Superior temporal gyrus (tissue), 1 donor: Measurements from ENCODE around the gene ATP1B2.
A peak's percentile ranks its signal among the peaks of the same experiment; 100 is the strongest.
"Not testable (repeated sequence)": the region's sequence is repeated elsewhere in the genome, so short reads cannot be mapped to it uniquely, and the experiment has no call there.

Experiments used
- DNase-seq: peaks from one replicate; pipeline ENCODE4 v3.0.0-alpha.2; 2016; ENCODE audit errors: extremely low spot score

ATP1B2 gene

DNA sequence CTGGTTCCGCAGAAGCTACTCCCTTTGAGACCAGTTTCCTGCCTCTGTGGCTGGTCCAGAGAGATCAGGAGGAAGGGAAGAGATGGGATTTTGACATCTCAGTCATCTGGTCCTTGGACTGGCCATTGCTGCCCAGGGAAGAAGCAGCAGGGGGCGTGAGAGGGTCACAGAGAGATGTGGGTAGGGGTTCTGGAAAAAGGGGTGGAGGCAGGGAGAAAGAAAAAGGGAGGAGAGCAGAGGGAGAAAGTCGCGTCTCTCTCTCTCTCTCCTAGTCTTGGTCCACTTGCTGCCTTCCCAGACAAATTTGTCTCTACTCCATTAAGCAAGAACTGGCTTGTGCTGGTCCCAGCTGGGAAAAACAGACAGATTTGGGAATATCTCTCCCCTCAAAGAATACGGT, 16.3 kb upstream of the ATP1B2 start:
- DNase-seq = peak; percentile 52

DNA sequence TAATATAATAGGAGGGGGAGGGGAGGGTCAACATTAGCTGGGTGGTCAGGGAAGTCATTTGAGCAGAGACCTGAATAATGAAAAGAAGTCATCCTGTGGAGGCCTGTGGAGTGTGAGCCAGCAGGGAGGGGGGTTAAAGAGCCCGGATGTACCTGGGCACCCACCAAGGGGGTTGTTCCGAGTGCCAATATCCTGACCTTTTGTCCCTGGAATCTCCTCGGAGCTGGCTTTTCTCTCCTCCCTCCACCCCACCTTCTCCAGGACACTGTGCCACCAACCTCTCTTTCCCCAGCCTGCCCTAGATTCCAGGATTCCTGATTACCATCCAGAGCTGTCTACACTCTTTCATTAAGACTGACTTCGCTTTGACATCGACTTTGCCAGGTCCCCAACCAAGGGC, 14.6 kb upstream of the ATP1B2 start:
- no peak for DNase-seq

DNA sequence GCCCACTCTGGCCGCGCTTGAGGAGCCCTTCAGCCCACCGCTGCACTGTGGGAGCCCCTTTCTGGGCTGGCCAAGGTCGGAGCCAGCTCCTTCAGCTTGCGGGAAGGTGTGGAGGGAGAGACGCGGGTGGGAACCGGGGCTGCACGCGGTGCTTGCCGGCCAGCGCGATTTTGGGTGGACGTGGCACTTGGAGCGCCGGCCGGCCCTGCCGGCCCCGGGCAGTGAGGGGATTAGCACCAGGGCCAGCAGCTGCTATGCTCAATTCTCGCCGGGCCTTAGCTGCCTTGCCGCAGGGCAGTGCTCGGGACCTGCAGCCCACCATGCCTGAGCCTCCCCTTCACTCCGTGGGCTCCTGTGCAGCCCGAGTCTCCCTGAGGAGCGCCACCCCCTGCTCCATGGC, 9.9 kb upstream of the ATP1B2 start:
- DNase-seq = no peak

- DNase-seq = not testable (repeated sequence)
These were observed 9.1 kb upstream of the ATP1B2 start for GRCh38 chr17:7641635-7642034.

- no peak for DNase-seq
These were observed 6.0 kb upstream of the ATP1B2 start for GRCh38 chr17:7644775-7645174.

GRCh38 chr17:7646457-7646856, 4.3 kb upstream of the ATP1B2 start:
- DNase-seq = no peak

- DNase-seq = no peak
These were observed 3.7 kb upstream of the ATP1B2 start for GRCh38 chr17:7647018-7647417.

DNA sequence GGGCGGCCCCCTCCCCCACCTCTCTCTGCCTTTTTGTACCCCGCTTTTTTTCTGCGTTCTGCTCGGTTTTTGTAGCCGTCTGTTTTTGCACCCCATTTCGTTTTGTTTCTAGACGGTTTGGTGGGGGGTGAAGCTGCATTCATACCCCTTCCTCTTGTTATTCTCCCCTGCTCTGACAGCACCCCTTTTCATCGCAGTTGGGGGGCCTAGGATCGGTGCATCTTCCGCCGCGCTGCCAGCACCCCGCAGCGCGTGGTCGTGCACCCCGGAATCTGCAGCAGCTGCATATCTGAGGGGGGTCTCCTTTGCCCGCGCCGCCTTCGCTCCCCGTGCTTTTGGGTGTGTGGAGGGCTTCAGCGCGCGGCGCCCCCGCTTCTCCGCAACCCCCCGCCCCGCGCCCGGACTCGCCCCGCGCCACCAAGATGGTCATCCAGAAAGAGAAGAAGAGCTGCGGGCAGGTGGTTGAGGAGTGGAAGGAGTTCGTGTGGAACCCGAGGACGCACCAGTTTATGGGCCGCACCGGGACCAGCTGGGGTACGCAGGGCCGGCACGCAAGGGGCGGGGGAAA, 455 bp downstream of the ATP1B2 start:
- DNase-seq = no peak

DNA sequence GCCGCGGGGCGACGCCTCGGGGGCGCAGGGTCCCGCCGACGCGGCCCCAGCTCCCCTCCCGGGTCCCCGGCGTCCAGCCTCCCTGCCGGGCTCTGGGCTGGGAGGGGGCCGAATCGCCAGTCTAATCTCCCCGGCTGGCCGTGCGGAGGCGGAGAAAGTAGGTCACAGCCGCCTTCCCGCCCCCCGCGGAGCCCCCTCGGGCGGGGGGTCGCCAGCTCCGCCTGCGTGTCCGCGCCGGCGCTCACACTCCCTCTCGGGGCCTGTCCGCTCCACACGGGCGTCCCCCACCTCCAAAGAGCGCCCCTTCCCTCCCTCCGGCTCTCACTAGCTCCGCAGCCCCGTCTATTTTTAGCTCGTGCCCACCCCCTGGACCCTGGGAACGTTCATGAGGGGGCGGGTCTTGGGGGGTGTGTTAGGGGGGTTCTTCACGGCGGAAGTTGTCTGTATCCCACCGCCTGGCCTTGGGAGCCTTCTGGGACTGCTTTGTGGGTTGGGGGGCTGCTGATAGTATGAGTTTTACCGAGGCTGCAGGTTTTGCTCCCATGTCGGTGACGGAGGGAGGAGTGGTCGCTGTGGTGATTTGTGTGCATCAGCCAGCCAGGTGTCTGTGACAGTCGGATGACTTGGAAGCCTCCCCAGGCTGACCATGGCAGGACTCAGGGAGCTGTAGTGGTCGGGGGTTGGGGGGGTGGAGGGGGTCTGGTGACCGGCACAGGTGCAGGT, 1.1 kb downstream of the ATP1B2 start:
- DNase-seq = no peak

DNA sequence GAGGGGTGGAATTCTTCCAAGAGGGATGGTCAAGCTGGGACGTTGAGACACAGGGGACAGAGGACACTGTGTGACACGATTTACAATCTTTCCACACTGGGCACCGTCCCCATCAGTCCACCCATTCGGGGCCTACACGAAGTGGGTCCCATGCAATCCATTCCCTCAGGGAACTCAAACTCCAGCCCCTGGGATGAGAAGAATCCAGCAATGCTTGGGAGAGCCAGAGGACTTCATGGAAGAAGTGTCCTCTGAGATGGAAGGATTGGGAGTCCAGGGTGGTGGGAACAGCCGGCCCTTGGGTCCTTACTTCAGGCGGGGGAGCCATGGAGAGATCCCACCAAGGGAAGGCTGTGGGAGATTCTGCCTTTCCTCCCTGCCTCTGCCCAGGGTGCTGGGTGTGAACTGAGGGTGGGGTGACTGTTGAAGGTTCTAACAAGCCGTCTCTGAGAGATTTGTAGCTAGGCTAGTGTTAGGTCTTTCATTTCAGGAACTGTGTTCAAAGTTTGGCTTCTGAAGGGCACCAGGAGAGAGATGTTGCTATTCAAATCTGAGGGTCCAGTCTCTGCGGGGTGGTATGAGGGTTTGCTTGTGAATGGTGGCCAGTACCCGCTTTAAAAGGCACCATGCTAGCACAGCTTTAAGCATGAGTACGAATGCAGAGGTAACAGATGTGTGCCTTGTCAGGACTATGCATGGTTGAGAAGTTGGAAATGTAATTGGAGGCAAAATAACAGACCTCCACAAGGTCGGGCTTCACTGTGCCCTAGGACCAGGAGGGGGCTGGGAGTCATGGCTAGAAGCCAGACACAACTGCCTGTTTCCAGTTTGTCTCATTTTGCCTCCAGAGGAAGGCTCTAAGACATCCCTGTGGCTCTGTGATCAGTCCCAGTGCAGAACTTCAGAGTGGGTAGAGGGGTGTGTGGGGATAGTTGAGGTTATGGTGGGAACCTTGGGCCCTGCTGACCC, 1.9 kb downstream of the ATP1B2 start:
- DNase-seq = no peak

- DNase-seq = no peak
These were observed 4.3 kb downstream of the ATP1B2 start for GRCh38 chr17:7654832-7655540.

- DNase-seq = no peak
These were observed 4.8 kb downstream of the ATP1B2 start for GRCh38 chr17:7655541-7655840.

DNA sequence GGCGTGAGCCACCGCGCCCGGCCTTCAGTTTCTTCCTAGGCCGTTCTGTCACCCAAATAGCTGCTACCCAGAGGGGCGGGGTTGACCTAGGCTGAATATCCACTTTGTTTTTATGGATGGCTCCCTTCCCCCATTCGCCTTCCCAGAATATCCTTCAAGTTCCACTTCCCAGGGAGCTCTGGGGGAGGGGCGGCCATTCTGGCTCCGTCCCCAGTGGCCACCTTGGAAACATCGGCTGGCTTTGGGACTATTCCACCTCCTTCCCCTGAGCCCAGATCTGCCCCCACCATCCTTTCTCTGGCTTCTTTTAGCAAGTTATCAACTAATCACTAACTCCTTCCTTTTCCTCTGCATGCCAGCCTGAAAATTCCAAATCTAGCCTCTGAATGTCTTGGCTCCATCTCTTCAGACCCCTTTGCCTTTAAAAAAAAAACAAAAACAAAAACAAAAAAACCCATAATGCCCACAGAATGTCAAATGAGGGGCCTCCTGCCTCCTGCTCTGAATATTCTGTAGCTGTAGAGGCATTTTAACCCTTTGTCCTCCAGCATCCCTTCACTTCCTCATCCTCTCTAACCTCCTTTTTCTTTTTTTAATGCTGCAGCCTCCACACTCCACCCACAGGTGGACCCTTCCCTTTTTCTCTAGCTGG, 6.4 kb downstream of the ATP1B2 start:
- peak; percentile 47 for DNase-seq

DNA sequence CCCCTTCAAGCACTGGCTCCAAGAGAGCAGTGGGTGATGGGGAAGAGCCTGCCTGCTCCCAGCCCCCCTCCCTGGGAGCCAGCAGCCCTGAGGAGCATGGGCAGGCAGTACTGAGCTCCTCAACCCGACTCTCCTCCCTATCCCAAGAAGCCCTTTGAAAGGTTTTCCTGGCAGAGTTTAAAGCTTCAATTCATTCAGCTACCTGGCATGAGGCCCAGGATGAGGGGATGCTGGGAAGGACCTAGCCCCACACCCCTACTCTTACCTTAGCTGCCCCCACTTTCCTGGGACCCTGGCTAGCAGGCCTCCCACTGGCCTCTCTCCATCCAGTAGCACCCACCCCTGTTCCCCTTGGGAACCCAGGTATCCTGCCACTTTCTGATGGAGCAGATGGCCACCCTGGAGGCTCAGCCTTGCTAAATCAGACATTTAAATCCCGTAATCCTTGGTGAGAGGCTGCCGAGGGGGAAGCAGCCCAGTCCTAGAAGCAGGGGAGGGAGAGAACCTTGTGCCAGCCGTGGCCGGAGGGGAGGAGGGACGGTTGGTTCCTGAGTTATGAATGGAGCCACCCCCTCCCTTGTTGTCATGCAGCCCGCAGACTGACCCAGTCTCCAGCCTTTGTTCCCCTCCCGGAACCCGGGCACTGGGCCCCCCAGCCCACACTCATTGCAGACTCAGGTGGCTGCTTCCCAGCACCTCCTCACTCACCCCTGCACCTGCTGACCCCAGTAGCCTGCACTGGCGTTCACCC, 17.1 kb downstream of the ATP1B2 start:
- DNase-seq = peak; percentile 30

DNA sequence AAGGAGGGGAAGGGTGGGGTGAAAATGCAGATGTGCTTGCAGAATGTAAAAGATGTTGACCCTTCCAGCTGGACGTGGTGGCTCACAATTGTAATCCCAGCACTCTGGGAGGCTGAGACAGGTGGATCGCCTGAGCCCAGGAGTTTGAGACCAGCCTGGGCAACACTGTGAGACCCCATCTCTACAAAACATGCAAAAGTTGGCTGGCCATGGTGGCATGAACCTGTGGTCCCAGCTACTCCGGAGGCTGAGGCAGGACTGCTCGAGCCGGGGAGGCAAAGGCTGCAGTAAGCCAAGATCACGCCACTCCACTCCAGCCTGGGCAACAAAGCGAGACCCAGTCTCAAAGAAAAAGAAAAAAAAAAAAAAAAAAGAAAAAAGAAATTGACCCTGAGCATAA, 17.8 kb downstream of the ATP1B2 start:
- DNase-seq = no peak

DNA sequence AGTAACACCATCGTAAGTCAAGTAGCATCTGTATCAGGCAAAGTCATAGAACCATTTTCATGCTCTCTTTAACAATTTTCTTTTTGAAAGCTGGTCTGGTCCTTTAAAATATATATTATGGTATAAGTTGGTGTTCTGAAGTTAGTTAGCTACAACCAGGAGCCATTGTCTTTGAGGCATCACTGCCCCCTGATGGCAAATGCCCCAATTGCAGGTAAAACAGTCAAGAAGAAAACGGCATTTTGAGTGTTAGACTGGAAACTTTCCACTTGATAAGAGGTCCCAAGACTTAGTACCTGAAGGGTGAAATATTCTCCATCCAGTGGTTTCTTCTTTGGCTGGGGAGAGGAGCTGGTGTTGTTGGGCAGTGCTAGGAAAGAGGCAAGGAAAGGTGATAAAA, 22.5 kb downstream of the ATP1B2 start:
- DNase-seq = no peak

GRCh38 chr17:7674934-7675333, 24.2 kb downstream of the ATP1B2 start:
- no peak for DNase-seq

DNA sequence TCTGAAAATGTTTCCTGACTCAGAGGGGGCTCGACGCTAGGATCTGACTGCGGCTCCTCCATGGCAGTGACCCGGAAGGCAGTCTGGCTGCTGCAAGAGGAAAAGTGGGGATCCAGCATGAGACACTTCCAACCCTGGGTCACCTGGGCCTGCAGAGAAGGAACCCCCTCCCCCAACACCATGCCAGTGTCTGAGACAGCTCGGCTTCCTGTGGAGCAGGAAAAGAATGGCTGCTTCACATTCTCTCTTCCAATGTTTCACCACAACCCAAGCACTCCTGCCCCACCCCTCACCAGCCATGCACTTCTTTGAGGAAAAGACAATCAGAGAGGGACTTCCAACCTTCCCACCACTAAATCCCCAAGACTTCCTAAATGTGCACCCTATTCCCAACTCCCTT, 25.8 kb downstream of the ATP1B2 start:
- no peak for DNase-seq

DNA sequence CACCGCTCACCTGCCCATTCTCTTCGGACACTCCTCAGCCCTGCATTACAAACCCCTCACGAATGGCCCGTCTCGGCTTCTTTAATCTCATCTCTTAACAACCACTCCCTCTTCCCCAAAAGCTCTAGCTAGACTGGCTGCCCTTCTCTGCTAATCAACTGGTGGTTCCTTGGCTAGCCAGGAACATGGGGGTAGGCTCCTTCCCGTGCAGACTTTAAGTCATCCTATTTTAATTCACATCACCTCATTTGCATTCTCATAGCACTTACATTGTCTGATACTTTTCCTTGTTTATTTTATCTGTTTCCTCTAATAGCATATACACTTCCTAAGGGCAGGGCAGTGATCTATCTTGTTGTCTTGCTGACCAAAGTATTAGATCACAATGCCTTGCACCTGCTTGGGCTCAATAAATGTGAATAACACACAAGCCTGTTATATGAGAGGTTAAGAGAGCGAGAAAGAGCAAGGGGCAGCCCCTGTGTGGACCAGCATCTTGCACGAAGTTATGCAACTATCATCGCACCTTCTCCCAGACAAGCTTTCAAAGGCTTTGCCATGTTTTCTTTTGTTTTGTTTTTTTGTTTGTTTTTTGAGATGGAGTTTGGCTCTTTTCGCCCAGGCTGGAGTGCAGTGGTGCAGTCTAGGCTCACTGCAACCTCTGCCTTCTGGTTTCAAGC, 26.8 kb downstream of the ATP1B2 start:
- no peak for DNase-seq

DNA sequence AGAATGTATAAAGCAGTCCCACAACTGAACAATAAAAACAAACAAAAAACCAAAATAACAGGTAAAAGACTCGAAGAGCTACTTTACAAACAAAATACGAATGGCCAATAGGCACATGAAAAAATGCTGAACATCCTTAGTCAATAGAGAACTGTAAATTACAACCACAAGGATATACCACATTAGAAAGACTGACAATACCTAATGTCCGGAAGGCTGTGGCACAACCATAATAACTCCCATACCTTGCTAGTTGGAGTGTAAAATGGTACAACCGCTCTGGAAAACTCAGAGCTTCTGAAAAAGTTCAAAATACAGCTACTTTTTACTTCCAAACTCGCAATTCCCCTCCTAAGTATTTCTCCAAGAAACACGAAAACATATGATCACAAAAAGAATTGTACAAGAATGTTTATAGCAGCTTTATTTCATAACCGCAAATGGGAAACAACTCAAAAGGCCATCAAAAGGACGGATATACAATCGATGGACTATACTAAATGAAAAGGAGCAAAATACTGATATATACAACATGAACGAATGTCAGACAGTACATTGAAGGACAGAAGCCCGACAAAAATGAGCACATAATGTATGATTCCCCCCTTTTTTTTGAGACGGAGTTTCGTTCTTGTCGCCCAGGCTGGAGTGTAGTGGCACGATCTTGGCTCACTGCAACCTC, 34.3 kb downstream of the ATP1B2 start:
- peak; percentile 25 for DNase-seq
